Heart right ventricle (tissue), 16 donors: ENCODE data around the gene FAM114A2. TPM values are rescaled to one million over a fixed set of nuclear protein-coding genes. Genes with fewer than 3 reads are reported as not detected.

Source experiments
- ATAC-seq, 8 donors: fragments of 200-7000 bp; cut with Tn5 transposase; one replicate each; pipeline ENCODE4 v1.9.1; 2020; ENCODE audit warnings: mild to moderate bottlenecking in 8 of 8, moderate library complexity in 8 of 8, moderate number of reproducible peaks in 1 of 8
- DNase-seq, 2 donors: peaks; one replicate each; pipeline ENCODE4 v3.0.0-alpha.2; 2020
- H3K27ac ChIP-seq, 10 donors: fragments of 200-600 bp; sonication (generic) in 2 of 10; one replicate each; pipeline versions ENCODE4 v1.5.0 to v1.8.0; 2020 to 2022; ENCODE audit warnings: mild to moderate bottlenecking in 3 of 10
- H3K27me3 ChIP-seq, 7 donors: fragments of 200-600 bp; one replicate each; pipeline ENCODE4 v1.8.0; 2021 to 2022; ENCODE audit warnings: mild to moderate bottlenecking in 2 of 7
- H3K36me3 ChIP-seq, 9 donors: fragments of 200-600 bp; sonication (generic) in 1 of 9; one replicate each; pipeline versions ENCODE4 v1.5.0 to v1.8.0; 2020 to 2022; ENCODE audit warnings: mild to moderate bottlenecking in 2 of 9
- H3K4me1 ChIP-seq, 9 donors: fragments of 200-600 bp; sonication (generic) in 1 of 9; one replicate each; pipeline versions ENCODE4 v1.5.0 to v1.8.0; 2020 to 2022; ENCODE audit warnings: mild to moderate bottlenecking in 4 of 9
- H3K4me3 ChIP-seq, 10 donors: fragments of 200-600 bp; sonication (generic) in 2 of 10; one replicate each; pipeline versions ENCODE4 v1.5.0 to v1.8.0; 2020 to 2022; ENCODE audit warnings: mild to moderate bottlenecking in 7 of 10, moderate library complexity in 2 of 10
- H3K9me3 ChIP-seq, 11 donors: fragments of 200-600 bp in 10 of 11; sonication (generic) in 2 of 11; one replicate each; pipeline versions ENCODE4 v1.5.0 to v1.8.0; 2013 to 2022; ENCODE audit warnings: mild to moderate bottlenecking in 2 of 11, control low read depth in 1 of 11, moderate library complexity in 1 of 11
- WGBS, 2 donors: extraction: QIAGEN DNeasy Blood & Tissue Kit; methylation state at CpG; one replicate each; pipeline ENCODE4 v1.1.7; 2013; ENCODE audit warnings: inconsistent platforms in 1 of 2; 5-methylcytosine and 5-hydroxymethylcytosine counted together
- intact Hi-C, 10 donors: fragments of 100-400 bp; cut with DNase I; formaldehyde crosslinking; loops; one replicate each; pipeline versions ENCODE4 v1.11.1 to v1.14.2; 2022
- polyA plus RNA-seq, 2 donors: library from polyadenylated mRNA; stranded (reverse); fragments of 200-250 nt; gene quantifications; one replicate each; pipeline ENCODE4 v1.2.3, GENCODE V29; 2013
- total RNA-seq, 10 donors: library from RNA; stranded (reverse); fragmentation: NEBNext Ultra II Directional in 3 of 10; extraction: Animal tissue kit (Norgen Biotek cat#: 25700) in 3 of 10; gene quantifications; one replicate each; pipeline versions ENCODE4 v1.2.1 to v1.2.4, GENCODE V29; 2021 to 2023
- TF ChIP-seq, protein P1 (sequence below), 9 donors: fragments of 200-600 bp; sonication (generic) in 2 of 9; IDR thresholded peaks; one replicate each; pipeline versions ENCODE4 v1.5.0 to v1.8.0; 2021 to 2022; ENCODE audit warnings: antibody characterized with exemption in 9 of 9, mild to moderate bottlenecking in 5 of 9, moderate library complexity in 1 of 9
- donor health status: Arrhythmogenic right ventricular cardiomyopathy.
- donor health status: ischemic (EF 13 %, LVEDD 7.1; RV severe dilation, severe dysfunction).
- donor health status: healthy with polysubstance abuse.
- donor health status: DM: no; HTN: yes; CAD: no.
- donor health status: DM: no; HTN: no; CAD: no.
- donor health status: ischemic (EF 25% LVEDD 6.9; RV normal size, moderate dysfunction).
- donor health status: ischemic (EF 25% LVEDD 5.7; RV mildly dilated, moderate dysfunction).
- donor health status: healthy.
- donor health status: DM: yes; HTN: yes; CAD: no.
- donor health status: Ischemic cardiomyopathy.
- donor health status: ischemic (EF 35%, LVEDD 5.7; RV mildly dilated, moderate dysfunction).
- donor health status: nonischemic (EF 11% LVEDD 7.7; RV severe dilation, severe dysfunction).
- donor health status: DM: yes; HTN: yes; CAD: no.
- donor health status: PGD.
- donor health status: ischemic (EF 29% LVEDD 5.4; RV normal size, mild dysfunction).
- donor health status: nonischemic (EF 23%, LVEDD 6.1; RV moderate dilation, normal function).

FAM114A2 gene
- total and polyA plus RNA-seq, 12 donors, result 7.8 to 47.5 (median 35.4) TPM

DNA sequence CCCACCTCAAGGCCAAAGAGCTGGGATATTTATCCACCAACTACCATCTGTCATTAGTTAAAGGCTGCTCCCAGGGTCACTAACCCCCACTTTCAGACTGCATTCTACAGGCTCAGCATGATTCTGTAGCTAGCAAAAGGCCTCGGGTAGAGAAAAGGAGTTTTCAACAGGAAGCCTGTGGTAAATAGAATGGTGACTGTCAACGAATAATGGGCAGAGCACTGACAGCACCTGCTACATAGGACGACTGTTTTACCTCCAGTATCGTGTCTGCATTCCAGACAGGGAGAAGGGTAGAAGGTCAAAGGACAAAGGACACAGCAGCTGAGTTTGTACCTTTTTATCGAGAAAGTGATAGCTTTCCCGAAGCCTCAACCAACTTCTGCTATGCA is 20.3 kb upstream of the FAM114A2 start:
- Histone ChIP-seq H3K4me1 (peaks cover 3 to 25% (median 15%) of the 10 kb centered on the region in 9 donors), H3K9me3 (no peaks in the 10 kb centered on the region), H3K4me3 (no peak overlapping the region), H3K36me3 (peaks cover 0 to 30% (median 0%) of the 10 kb centered on the region in 9 donors), H3K27me3 (no peaks in the 10 kb centered on the region), H3K27ac (no peak overlapping the region)
- TF ChIP-seq, protein P1, sequence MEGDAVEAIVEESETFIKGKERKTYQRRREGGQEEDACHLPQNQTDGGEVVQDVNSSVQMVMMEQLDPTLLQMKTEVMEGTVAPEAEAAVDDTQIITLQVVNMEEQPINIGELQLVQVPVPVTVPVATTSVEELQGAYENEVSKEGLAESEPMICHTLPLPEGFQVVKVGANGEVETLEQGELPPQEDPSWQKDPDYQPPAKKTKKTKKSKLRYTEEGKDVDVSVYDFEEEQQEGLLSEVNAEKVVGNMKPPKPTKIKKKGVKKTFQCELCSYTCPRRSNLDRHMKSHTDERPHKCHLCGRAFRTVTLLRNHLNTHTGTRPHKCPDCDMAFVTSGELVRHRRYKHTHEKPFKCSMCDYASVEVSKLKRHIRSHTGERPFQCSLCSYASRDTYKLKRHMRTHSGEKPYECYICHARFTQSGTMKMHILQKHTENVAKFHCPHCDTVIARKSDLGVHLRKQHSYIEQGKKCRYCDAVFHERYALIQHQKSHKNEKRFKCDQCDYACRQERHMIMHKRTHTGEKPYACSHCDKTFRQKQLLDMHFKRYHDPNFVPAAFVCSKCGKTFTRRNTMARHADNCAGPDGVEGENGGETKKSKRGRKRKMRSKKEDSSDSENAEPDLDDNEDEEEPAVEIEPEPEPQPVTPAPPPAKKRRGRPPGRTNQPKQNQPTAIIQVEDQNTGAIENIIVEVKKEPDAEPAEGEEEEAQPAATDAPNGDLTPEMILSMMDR (IDR thresholded peaks at IDR 0.05), result no peak
- no peak for ATAC-seq
- intact Hi-C loops, result loop anchor here in 2 of 10 donors (10.0 kb wide), 1 partner anchor 74 kb away; no protein-coding TSS in a partner anchor
- 62% methylated on average over 6 of the region's 6 CpGs for WGBS, 2 donors
- no peak for DNase-seq

DNA sequence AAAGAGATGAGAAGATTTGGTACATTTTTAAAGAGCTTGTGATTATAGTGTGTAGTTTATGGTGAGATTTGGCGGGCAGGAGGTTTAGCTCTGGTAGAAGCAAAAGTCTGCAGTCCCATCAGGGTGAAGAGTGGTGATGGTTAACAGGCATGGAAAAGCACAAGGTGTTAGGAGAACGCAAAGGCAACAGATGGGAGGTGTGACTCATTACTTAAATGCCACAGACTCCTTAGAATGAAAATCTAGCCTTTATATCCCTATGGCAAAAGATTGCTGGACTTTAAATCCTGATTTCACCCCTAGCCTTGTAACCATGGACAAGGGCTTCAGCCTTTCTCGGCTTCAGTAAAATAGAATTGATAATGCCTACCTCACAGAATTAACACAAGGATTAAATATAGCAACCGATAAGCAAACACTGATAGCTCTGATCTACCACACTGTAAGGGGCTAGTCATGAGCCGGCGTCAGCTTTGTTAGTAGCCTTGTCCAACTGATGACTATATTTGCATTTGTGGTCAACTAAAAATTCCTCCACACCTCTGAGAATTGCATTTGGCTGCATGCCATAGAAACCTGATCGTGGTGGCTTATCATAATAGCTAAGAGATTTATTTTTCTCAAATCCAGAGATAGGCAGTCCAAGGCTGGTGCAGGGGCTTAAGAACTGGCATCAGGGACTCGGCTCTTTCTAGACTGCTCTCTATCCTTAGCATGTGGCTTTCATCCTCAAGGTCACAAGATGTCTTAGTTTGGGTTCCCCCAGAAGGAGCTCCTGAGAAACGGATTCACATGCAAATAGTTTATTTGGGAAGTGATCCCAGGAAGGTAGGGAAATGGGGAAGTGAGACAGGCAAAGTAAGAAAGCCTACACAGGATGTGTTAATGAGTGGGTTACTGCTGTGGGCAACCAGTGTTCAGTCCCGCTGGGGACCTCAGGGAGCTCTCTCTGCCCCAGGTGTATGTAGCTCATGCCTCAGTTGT is 19.6 kb upstream of the FAM114A2 start:
- Histone ChIP-seq H3K36me3 (peaks cover 0 to 37% (median 3%) of the 10 kb centered on the region in 9 donors), H3K4me1 (peaks cover 3 to 25% (median 15%) of the 10 kb centered on the region in 9 donors), H3K27ac (no peak overlapping the region), H3K9me3 (no peaks in the 10 kb centered on the region), H3K4me3 (no peak overlapping the region), H3K27me3 (no peaks in the 10 kb centered on the region)
- 47 to 57% methylated on average over 10 of the region's 10 CpGs for WGBS, 2 donors
- ATAC-seq (peak in 6 of 8 donors; percentile 18 to 61 (median 40)), DNase-seq (no peak)
- intact Hi-C loops, result loop anchor here in 2 of 10 donors (10.0 kb wide), 1 partner anchor 74 kb away; no protein-coding TSS in a partner anchor
- TF ChIP-seq, protein P1 (IDR thresholded peaks at IDR 0.05), result no peak

DNA sequence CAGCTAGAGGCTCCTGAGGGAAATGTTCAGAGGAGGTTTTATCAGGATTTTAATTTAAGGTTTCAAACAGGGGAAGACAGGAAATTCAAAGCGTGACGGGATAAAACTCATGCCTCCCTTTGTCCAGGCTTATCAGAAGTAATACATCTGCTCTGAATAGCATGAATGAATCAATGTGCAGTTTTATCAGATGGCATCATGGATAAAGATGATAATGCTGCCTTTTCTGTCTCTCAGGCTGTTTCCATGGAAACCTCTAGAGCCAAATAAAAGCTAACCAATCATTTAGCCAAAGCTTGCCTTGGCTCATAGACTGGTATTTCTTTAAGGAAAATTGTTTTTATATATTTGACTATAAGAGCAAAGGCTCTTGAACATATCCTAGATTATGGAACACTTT is 16.5 kb upstream of the FAM114A2 start:
- H3K27me3 ChIP-seq, result no peaks in the 10 kb centered on the region
- TF ChIP-seq, protein P1 (IDR thresholded peaks at IDR 0.05), result no peak
- WGBS, 2 donors, result 70 to 76% methylated on average over 2 of the region's 2 CpGs
- H3K4me3 ChIP-seq, result no peak overlapping the region
- H3K9me3 ChIP-seq, result no peaks in the 10 kb centered on the region
- ATAC-seq (no peak), DNase-seq (no peak)
- H3K36me3 ChIP-seq, result peaks cover 0 to 69% (median 14%) of the 10 kb centered on the region in 9 donors
- H3K4me1 ChIP-seq, result peaks cover 3 to 25% (median 15%) of the 10 kb centered on the region in 9 donors
- H3K27ac ChIP-seq, result no peak overlapping the region
- intact Hi-C loops, result loop anchor here in 2 of 10 donors (10.0 kb wide), 1 partner anchor 70 kb away; no protein-coding TSS in a partner anchor

DNA sequence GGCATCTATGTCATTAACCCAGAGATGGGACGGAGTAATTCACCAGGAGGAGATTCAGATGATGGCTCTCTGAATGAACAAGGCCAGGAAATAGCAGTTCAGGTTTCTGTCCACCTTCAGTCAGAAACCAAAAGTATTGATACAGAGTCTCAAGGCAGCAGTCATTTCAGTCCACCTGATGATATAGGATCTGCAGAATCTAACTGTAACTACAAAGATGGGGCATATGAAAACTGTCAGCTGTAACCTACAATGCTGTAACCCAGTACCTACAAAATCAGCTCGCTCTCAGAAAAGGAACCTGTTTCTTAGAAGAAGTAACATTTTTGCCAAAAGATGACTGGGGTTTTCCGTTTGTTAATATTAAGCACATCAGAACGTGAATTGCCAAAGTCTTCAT is 14.8 kb upstream of the FAM114A2 start:
- Histone ChIP-seq H3K27me3 (no peaks in the 10 kb centered on the region), H3K4me3 (no peak overlapping the region), H3K9me3 (no peaks in the 10 kb centered on the region), H3K4me1 (peaks cover under 1 to 27% (median 22%) of the 10 kb centered on the region in 9 donors), H3K36me3 (peaks cover 0 to 76% (median 14%) of the 10 kb centered on the region in 9 donors), H3K27ac (no peak overlapping the region)
- TF ChIP-seq, protein P1 (IDR thresholded peaks at IDR 0.05), result no peak
- 95 to 96% methylated on average over 4 of the region's 4 CpGs for WGBS, 2 donors
- no peak for DNase-seq
- intact Hi-C loops, result loop anchor here in 2 of 10 donors (10.0 kb wide), 1 partner anchor 69 kb away; no protein-coding TSS in a partner anchor
- ATAC-seq, result no peak
